ENCODE results near the gene FAM89B.

DNA sequence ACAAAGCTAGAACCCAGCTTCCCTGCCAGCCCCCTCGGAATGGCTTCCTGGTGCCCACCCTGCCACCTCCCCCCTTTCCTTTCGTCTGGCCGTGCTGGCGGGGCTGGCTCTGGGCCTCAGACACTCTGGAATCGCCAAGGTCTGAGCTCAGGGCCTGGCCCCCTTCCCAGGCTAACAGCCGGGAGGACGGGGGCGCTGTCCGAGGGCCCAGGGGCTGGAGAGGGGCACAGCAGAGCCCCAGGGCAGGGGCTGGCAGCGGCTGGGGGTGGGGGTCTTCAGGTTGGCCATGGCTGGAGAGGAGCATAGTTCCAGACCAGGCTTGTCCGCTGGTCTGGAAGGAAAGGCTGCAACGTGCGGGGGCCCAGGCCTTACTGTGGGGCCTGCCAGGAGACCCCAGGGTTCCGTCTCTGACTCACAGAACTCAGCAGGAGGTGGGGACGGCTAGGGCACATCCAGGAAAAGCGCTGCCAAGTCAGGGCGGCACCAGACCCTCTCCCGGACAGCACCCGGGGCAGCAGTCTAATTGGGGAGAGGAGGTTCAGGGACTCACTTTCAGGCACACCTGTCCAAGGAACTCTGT, 13.3 kb upstream of the FAM89B start:
- TF ChIP-seq REST (IDR thresholded peaks at IDR 0.05; ENCODE audit: insufficient read depth in 1 of 2, low read depth in 2 of 2, low read length in 2 of 2) (no peak), TAF1 (IDR thresholded peaks at IDR 0.05; ENCODE audit: borderline replicate concordance, insufficient read depth, low read length) (no peak)
